ENCODE data around the gene TGM2. TPM values are rescaled to one million over a fixed set of nuclear protein-coding genes. Genes with fewer than 3 reads are reported as not detected.

TGM2 gene
- total RNA-seq, 1 donor from 2014 or later = 362 TPM

GRCh38 chr20:38159566-38159956 lies 5.5 kb downstream of the TGM2 start:
- no peak for TF ChIP-seq CTCF (IDR thresholded peaks at IDR 0.05)
- Histone ChIP-seq H3K4me3 (peak overlapping the region; percentile 31), H3K9me3 (no peaks in the 10 kb centered on the region), H3K27me3 (ENCODE audit: low read depth) (no peaks in the 10 kb centered on the region), H3K36me3 (peaks cover 61% of the 10 kb centered on the region), H3K4me1 (peaks cover 84% of the 10 kb centered on the region), H3K27ac (peak overlapping the region; percentile 80)
- ATAC-seq (no peak), DNase-seq (no peak)
- intact Hi-C loops (cut with DNase I) = no loop called here

GRCh38 chr20:38158701-38159351 lies 6.2 kb downstream of the TGM2 start:
- H3K9me3 ChIP-seq = no peaks in the 10 kb centered on the region
- intact Hi-C loops (cut with DNase I) = no loop called here
- peaks cover 83% of the 10 kb centered on the region for H3K4me1 ChIP-seq
- no peak for TF ChIP-seq CTCF (IDR thresholded peaks at IDR 0.05)
- H3K27ac ChIP-seq = peak overlapping the region; percentile 80
- peak overlapping the region; percentile 31 for H3K4me3 ChIP-seq
- H3K36me3 ChIP-seq = peaks cover 67% of the 10 kb centered on the region
- ATAC-seq (peak; percentile 52), DNase-seq (peak; percentile 44)
- no peaks in the 10 kb centered on the region for H3K27me3 ChIP-seq (ENCODE audit: low read depth)

GRCh38 chr20:38157635-38158495 lies 7.2 kb downstream of the TGM2 start:
- DNase-seq = peak; percentile 37
- peak overlapping the region; percentile 80 for H3K27ac ChIP-seq
- peak overlapping the region; percentile 31 for H3K4me3 ChIP-seq
- no peaks in the 10 kb centered on the region for H3K9me3 ChIP-seq
- H3K36me3 ChIP-seq = peaks cover 74% of the 10 kb centered on the region
- ATAC-seq = peak in 1 of 2 donors; percentile 9
- intact Hi-C loops (cut with DNase I) = no loop called here
- no peaks in the 10 kb centered on the region for H3K27me3 ChIP-seq (ENCODE audit: low read depth)
- TF ChIP-seq CTCF (IDR thresholded peaks at IDR 0.05) = no peak
- peaks cover 88% of the 10 kb centered on the region for H3K4me1 ChIP-seq

GRCh38 chr20:38156888-38157634 lies 8.0 kb downstream of the TGM2 start:
- peaks cover 74% of the 10 kb centered on the region for H3K36me3 ChIP-seq
- intact Hi-C loops (cut with DNase I) = no loop called here
- H3K27ac ChIP-seq = peak overlapping the region; percentile 80
- no peak for TF ChIP-seq CTCF (IDR thresholded peaks at IDR 0.05)
- H3K4me1 ChIP-seq = peaks cover 89% of the 10 kb centered on the region
- H3K27me3 ChIP-seq (ENCODE audit: low read depth) = no peaks in the 10 kb centered on the region
- H3K4me3 ChIP-seq = no peak overlapping the region
- H3K9me3 ChIP-seq = no peaks in the 10 kb centered on the region
- no peak for ATAC-seq
- DNase-seq = peak; percentile 44

GRCh38 chr20:38156280-38156679 lies 8.8 kb downstream of the TGM2 start:
- no peak for TF ChIP-seq CTCF (IDR thresholded peaks at IDR 0.05)
- H3K27ac ChIP-seq = peak overlapping the region; percentile 80
- no peaks in the 10 kb centered on the region for H3K9me3 ChIP-seq
- intact Hi-C loops (cut with DNase I) = no loop called here
- H3K4me1 ChIP-seq = peaks cover 90% of the 10 kb centered on the region
- ATAC-seq (no peak), DNase-seq (peak; percentile 15)
- no peak overlapping the region for H3K4me3 ChIP-seq
- H3K27me3 ChIP-seq (ENCODE audit: low read depth) = no peaks in the 10 kb centered on the region
- H3K36me3 ChIP-seq = peaks cover 75% of the 10 kb centered on the region

Measured in lower lobe of right lung (tissue), 2 donors.